GDM1 (cell line): ENCODE data around the gene DNASE2.
"Not testable (repeated sequence)": the region's sequence is repeated elsewhere in the genome, so short reads cannot be mapped to it uniquely, and the experiment has no call there.

Experiments used
- DNase-seq: peaks from one replicate; lab custom pipeline; 2025; lab: John Stamatoyannopoulos, UW

Gene DNASE2

GRCh38 chr19:12881172-12881808 lies at the start of gene DNASE2:
DNASE2 (minus strand) TSS chr19:12881449; CDS start chr19:12881375, 74 bp downstream.
- peak; percentile 89 for DNase-seq

- no peak for DNase-seq
Measured at GRCh38 chr19:12930002-12930645, 48.9 kb upstream of the DNASE2 start.

- DNase-seq: no peak
Measured at GRCh38 chr19:12924621-12925310, 43.5 kb upstream of the DNASE2 start.

GRCh38 chr19:12922959-12923358 lies 41.7 kb upstream of the DNASE2 start:
- DNase-seq: no peak

GRCh38 chr19:12921047-12921446 lies 39.8 kb upstream of the DNASE2 start:
- no peak for DNase-seq

GRCh38 chr19:12918253-12918652 lies 37.0 kb upstream of the DNASE2 start:
- DNase-seq: no peak

GRCh38 chr19:12915860-12916259 lies 34.6 kb upstream of the DNASE2 start:
- not testable (repeated sequence) for DNase-seq

- DNase-seq: no peak
Measured at GRCh38 chr19:12913851-12914690, 32.8 kb upstream of the DNASE2 start.

- DNase-seq: no peak
Measured at GRCh38 chr19:12913011-12913561, 31.8 kb upstream of the DNASE2 start.

- DNase-seq: no peak
Measured at GRCh38 chr19:12912571-12912970, 31.3 kb upstream of the DNASE2 start.

- DNase-seq: no peak
Measured at GRCh38 chr19:12907166-12907565, 25.9 kb upstream of the DNASE2 start.

- no peak for DNase-seq
Measured at GRCh38 chr19:12899891-12900518, 18.8 kb upstream of the DNASE2 start.

- DNase-seq: no peak
Measured at GRCh38 chr19:12896460-12896859, 15.2 kb upstream of the DNASE2 start.

- no peak for DNase-seq
Measured at GRCh38 chr19:12893582-12893981, 12.3 kb upstream of the DNASE2 start.

GRCh38 chr19:12891553-12892021 lies 10.3 kb upstream of the DNASE2 start:
- no peak for DNase-seq

- peak; percentile 97 for DNase-seq
Measured at GRCh38 chr19:12890787-12891552, 9.7 kb upstream of the DNASE2 start, which contains the start of gene GCDH. GCDH (plus strand) TSS chr19:12891160; CDS start chr19:12891305, 145 bp downstream.

GRCh38 chr19:12890299-12890786 lies 9.1 kb upstream of the DNASE2 start:
- not testable (repeated sequence) for DNase-seq

GRCh38 chr19:12888006-12888603 lies 6.9 kb upstream of the DNASE2 start:
- no peak for DNase-seq

GRCh38 chr19:12886969-12887747 lies 5.9 kb upstream of the DNASE2 start, which contains the start of gene KLF1:
KLF1 (minus strand) TSS chr19:12887201; CDS start chr19:12887140, 61 bp downstream.
- DNase-seq: no peak
